ENCODE data around the gene ZNF93. TPM values are rescaled to one million over a fixed set of nuclear protein-coding genes. Genes with fewer than 3 reads are reported as not detected.
"Not testable (repeated sequence)": the region's sequence is repeated elsewhere in the genome, so short reads cannot be mapped to it uniquely, and the experiment has no call there.

ZNF93 gene
- polyA plus RNA-seq (2012; ENCODE audit: insufficient read depth, insufficient read length): not detected

DNA sequence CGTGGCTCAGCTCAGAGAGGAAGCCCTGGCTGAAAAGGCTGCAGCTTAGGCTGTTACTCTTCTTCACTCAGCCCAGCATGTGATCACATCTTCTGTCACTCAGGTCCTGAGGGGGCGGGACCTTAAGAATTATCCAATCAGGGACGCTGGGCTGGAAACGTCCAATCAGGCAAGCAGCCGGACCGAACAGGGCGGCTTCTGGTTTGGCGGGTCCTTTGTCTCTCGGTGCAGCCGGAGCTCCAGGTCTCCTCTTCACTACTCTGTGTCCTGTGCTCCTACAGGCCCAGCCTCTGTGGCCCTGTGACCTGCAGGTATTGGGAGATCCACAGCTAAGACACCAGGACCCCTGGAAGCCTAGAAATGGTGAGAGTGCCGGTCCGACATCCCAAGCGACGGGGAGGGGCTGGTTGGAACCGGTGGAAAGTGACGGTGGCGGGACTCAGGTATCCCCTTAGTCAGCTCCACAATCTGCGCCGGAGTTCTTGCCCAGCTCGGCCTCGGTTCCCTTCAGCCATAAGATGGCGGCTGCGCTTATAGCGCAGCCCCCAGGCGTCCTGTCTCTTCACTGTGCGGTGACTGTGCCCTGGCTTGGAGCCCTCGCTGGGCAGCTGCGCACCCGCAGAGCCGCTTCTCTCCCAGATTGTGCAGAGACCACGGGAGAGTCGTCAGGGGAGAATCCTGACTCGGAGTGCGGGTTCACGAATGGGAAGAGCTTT lies at the start of gene ZNF93:
Gene ZNF93 (plus strand): TSS at position 218 of the 716 bp plus-strand sequence. CDS start 143 bp downstream, at position 361.
- no peak within 1 kb of the TSS for H3K4me3 ChIP-seq (ENCODE audit: low read length)
- no peak for DNase-seq (ENCODE audit: low read depth, low spot score)

DNA sequence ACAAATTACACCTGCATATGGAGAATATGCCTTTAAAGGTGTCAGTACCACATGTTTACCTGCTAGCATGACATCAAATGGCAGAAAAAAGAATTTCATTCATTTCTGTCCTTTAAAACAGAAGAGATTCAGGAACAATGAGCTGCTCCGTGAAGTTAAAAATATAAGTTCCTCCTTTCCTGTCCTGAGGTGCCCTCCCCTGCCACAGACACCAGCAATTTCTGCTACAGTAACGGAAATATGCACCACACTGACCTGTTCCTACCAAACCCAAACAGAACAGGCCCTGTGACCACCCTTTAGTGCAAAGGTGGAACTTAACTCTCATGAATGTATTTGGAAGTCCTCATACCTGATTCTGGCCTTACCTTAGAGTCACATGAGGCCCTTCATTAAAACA lies 49.0 kb upstream of the ZNF93 start:
- DNase-seq (ENCODE audit: low read depth, low spot score); H3K4me3 ChIP-seq (ENCODE audit: low read length): not testable (repeated sequence)

- H3K4me3 ChIP-seq (ENCODE audit: low read length): no peak overlapping the region
- no peak for DNase-seq (ENCODE audit: low read depth, low spot score)
Observed at GRCh38 chr19:19858751-19859150, 42.0 kb upstream of the ZNF93 start.

DNA sequence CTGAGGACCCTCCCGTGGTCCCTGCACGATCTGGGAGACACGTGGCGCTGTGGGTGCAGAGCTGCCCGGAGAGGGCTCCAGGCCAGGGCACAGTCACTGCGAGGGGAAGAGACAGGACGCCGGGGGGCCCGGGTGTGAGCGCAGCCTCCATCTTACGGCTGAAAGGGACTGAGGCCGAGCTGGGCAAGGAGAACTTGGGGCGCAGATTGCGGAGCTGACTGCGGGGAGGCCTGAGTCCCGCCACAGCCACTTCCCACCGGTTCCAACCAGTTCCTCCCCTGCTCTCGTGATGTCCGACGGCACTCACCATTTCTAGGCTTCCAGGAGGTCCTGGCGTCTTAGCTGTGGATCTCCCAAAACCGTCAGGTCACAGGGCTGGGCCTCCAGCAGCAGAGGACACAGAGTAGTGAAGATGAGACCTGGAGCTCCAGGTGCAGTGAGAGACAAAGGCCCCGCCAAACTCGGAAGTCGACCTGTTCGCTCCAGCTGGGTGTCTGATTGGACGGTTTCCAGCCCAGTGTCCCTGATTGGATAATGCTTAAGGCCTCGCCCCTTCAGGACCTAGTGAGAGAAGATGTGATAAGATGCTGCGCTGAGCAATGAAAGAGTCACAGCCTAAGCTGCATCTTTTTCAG lies 39.9 kb upstream of the ZNF93 start:
- DNase-seq (ENCODE audit: low read depth, low spot score): no peak
- H3K4me3 ChIP-seq (ENCODE audit: low read length): no peak overlapping the region

- H3K4me3 ChIP-seq (ENCODE audit: low read length): no peak within 1 kb of the TSS
- no peak for DNase-seq (ENCODE audit: low read depth, low spot score)
Observed at GRCh38 chr19:19865750-19866610, 34.8 kb upstream of the ZNF93 start, which contains the start of gene ZNF253. Gene ZNF253 (plus strand): TSS chr19:19865882. CDS start chr19:19865997, 115 bp downstream.

DNA sequence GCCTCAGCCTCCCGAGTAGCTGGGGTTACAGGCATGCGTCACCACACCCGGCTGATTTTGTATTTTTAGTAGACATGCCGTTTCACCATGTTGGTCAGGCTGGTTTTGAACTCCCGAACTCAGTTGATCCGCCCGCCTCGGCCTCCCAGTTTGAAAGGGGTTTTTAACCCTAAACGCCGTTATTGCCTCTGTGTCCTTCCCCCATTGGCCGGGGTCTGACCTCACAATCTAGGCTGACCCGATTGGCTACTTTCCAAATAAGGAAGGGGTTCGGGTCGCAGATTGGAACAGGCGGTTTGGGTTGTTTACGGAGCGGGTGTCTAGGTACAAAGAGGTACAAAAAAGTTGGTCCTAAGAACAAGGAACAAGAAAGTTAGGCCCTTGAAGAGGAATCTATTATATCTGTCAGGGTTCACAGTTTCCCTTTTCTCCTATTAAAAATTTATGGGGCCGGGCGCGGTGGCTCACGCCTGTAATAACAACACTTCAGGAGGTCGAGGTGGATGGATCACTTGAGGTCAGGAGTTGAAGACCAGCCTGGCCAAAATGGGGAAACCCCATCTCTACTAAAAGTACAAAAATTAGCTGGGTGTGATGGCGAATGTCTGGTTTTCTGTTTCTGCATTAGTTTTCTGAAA lies 34.0 kb upstream of the ZNF93 start:
- DNase-seq (ENCODE audit: low read depth, low spot score): no peak

DNA sequence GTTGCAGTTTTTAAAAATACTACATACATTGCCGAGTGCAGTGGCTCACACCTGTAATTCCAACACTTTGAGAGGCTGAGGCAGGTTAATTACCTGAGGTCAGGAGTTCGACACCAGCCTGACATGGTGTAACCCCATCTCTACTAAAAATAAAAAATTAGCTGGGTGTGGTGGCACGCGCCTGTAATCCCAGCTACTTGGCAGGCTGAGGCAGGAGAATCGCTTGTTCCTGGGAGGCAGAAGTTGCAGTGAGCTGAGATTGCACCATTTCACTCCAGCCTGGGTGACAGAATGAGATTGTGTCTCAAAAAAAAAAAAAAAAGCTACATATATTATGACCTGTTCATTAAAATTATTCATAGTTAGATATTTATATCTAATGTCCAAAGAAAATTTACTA lies 30.7 kb upstream of the ZNF93 start:
- not testable (repeated sequence) for H3K4me3 ChIP-seq (ENCODE audit: low read length); DNase-seq (ENCODE audit: low read depth, low spot score)

More for the DNA sequence above, 34.0 kb upstream of the ZNF93 start:
- H3K4me3 ChIP-seq (ENCODE audit: low read length): no peak overlapping the region

GRCh38 chr19:19871932-19872331 lies 28.8 kb upstream of the ZNF93 start:
- DNase-seq (ENCODE audit: low read depth, low spot score): no peak
- no peak overlapping the region for H3K4me3 ChIP-seq (ENCODE audit: low read length)

DNA sequence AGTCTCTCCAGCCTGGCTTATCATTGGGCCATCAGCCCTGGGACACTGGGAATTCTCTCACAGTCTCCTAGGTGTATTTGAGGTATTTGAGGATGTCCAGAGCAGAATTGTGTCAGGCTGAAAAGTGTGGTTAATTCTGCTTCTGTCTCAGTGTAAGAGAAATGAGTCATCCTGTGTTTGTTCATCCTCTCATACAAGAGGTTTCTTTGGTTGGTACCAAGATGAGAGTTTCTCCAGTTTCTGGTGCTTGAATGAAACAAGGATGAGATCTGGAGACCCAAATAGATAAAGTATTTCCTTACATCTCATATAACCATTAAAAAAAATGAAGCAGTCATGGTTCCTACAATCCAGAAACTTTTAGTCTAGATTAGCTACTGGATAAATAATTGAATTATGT lies 27.4 kb upstream of the ZNF93 start:
- H3K4me3 ChIP-seq (ENCODE audit: low read length): no peak overlapping the region
- no peak for DNase-seq (ENCODE audit: low read depth, low spot score)

DNA sequence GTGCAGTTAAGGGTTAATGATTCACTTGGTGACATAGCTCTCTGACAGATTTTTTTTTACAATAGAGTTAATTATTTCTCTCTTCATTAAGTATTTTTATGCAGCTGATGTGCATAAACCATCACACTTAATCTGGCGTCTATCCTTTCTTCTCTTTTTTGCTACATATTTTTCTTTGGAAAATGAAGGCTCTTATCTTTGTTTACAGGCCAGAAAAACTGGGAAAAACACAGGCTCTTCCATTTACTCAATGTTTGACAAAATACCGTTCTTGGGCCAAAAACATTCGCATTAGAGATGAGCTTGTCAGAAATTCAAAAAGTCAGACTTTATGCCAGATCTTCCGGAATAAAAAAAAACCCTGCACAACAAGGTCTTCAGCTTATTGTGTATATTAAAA lies 23.0 kb upstream of the ZNF93 start:
- DNase-seq (ENCODE audit: low read depth, low spot score): no peak
- no peak overlapping the region for H3K4me3 ChIP-seq (ENCODE audit: low read length)

- no peak overlapping the region for H3K4me3 ChIP-seq (ENCODE audit: low read length)
- no peak for DNase-seq (ENCODE audit: low read depth, low spot score)
Observed at GRCh38 chr19:19884583-19884982, 16.2 kb upstream of the ZNF93 start.

GRCh38 chr19:19892055-19892941 lies 8.4 kb upstream of the ZNF93 start:
- not testable (repeated sequence) for H3K4me3 ChIP-seq (ENCODE audit: low read length); DNase-seq (ENCODE audit: low read depth, low spot score)

- H3K4me3 ChIP-seq (ENCODE audit: low read length): no peak overlapping the region
- no peak for DNase-seq (ENCODE audit: low read depth, low spot score)
Observed at GRCh38 chr19:19900139-19900728, 512 bp upstream of the ZNF93 start.

DNA sequence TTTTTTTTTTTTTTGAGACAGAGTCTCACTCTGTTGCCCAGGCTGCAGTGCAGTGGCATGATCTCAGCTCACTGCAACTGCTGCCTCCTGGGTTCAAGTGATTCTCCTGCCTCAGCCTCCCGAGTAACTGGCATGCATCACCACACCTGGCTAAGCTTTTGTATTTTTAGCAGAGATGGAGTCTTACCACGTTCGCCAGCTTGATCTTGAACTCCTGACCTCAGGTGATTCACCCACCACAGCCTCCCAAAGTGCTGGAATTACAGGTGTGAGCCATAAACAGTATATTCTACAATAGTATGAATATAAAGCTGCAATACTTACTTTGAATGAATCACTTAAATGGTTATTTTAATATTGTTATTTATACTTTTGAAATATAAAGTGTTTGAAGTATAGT lies 6.8 kb downstream of the ZNF93 start:
- DNase-seq (ENCODE audit: low read depth, low spot score); H3K4me3 ChIP-seq (ENCODE audit: low read length): not testable (repeated sequence)

DNA sequence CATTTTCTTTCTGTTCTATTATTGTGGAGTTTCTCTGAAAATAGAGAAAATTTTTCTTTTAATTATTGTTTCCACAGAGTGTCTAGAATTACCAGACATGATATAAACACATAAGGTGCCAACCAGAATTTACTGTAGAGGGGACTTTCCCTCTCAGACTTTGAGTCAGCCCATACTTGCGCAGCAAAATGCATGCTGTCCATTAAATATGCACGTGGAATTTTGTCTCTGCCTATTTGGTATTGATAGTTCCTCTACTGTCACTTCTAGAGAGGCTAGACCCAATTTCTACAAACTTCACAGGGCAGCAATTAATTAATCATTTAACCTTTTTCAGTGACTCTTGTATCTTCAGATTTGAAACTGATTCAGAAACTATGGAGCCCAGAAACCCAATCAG lies 8.9 kb downstream of the ZNF93 start:
- H3K4me3 ChIP-seq (ENCODE audit: low read length): no peak overlapping the region
- DNase-seq (ENCODE audit: low read depth, low spot score): no peak

- H3K4me3 ChIP-seq (ENCODE audit: low read length): no peak overlapping the region
- DNase-seq (ENCODE audit: low read depth, low spot score): no peak
Observed at GRCh38 chr19:19911150-19911549, 10.4 kb downstream of the ZNF93 start.

- H3K4me3 ChIP-seq (ENCODE audit: low read length): no peak overlapping the region
- no peak for DNase-seq (ENCODE audit: low read depth, low spot score)
Observed at GRCh38 chr19:19914596-19914995, 13.8 kb downstream of the ZNF93 start.

DNA sequence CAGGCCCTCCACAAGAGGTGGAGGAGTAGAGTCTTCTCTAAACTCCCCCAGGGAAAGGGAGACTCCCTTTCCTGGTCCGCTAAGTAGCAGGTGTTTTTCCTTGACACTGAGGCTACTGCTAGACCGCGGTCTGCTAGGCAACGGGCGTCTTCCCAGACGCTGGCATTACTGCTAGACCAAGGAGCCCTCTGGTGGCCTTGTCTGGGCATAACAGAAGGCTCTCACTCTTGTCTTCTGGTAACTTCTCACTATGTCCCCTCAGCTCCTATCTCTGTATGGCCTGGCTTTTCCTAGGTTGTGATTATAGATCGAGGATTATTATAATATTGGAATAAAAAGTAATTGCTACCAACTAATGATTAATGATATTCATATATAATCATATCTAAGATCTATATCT lies 29.7 kb downstream of the ZNF93 start:
- peak; percentile 15 for DNase-seq (ENCODE audit: low read depth, low spot score)

More for the DNA sequence above, 29.7 kb downstream of the ZNF93 start:
- H3K4me3 ChIP-seq (ENCODE audit: low read length): not testable (repeated sequence)
